Skeletal muscle satellite cell (primary cell): ENCODE data around the gene MGMT.

Experiments
- H3K27me3 ChIP-seq: 2 replicates; pipeline ENCODE4 v1.7.0; 2013; ENCODE audit warnings: low read length; ENCODE audit not compliant: control insufficient read depth, insufficient read depth
- H3K36me3 ChIP-seq: 2 replicates; pipeline ENCODE4 v1.7.0; 2013; ENCODE audit warnings: mild to moderate bottlenecking, control low read depth, low read length; ENCODE audit not compliant: insufficient read depth
- H3K4me1 ChIP-seq: 2 replicates; pipeline ENCODE4 v1.7.0; 2013; ENCODE audit warnings: low read length; ENCODE audit not compliant: control insufficient read depth, insufficient read depth
- H3K4me2 ChIP-seq: 2 replicates; pipeline ENCODE4 v1.7.0; 2013; ENCODE audit warnings: mild to moderate bottlenecking, low read length
- H3K4me3 ChIP-seq: 2 replicates; pipeline ENCODE4 v1.7.0; 2013; ENCODE audit warnings: low read length
- H3K9ac ChIP-seq: 2 replicates; pipeline ENCODE4 v1.7.0; 2013; ENCODE audit warnings: mild to moderate bottlenecking, low read depth, low read length, moderate library complexity
- H3K9me3 ChIP-seq: replicated peaks from 2 replicates; pipeline ENCODE4 v1.7.0; 2013; ENCODE audit warnings: mild to moderate bottlenecking, control low read depth, low read length

The MGMT gene

GRCh38 chr10:129637846-129638245 lies 170.8 kb downstream of the MGMT start:
- Histone ChIP-seq H3K4me2 (no peak overlapping the region), H3K4me3 (no peak overlapping the region), H3K36me3 (no peaks in the 10 kb centered on the region), H3K27me3 (no peaks in the 10 kb centered on the region), H3K9ac (no peak overlapping the region), H3K9me3 (peaks cover 4% of the 10 kb centered on the region), H3K4me1 (no peaks in the 10 kb centered on the region)

- H3K36me3 ChIP-seq, result no peaks in the 10 kb centered on the region
- no peaks in the 10 kb centered on the region for H3K4me1 ChIP-seq
- H3K4me3 ChIP-seq, result no peak overlapping the region
- H3K9ac ChIP-seq, result no peak overlapping the region
- H3K9me3 ChIP-seq, result no peaks in the 10 kb centered on the region
- H3K4me2 ChIP-seq, result no peak overlapping the region
- H3K27me3 ChIP-seq, result no peaks in the 10 kb centered on the region
Observed at GRCh38 chr10:129641351-129641750, 174.3 kb downstream of the MGMT start.

GRCh38 chr10:129641982-129642381 lies 174.9 kb downstream of the MGMT start:
- Histone ChIP-seq H3K27me3 (no peaks in the 10 kb centered on the region), H3K36me3 (no peaks in the 10 kb centered on the region), H3K9me3 (no peaks in the 10 kb centered on the region), H3K4me3 (no peak overlapping the region), H3K9ac (no peak overlapping the region), H3K4me1 (no peaks in the 10 kb centered on the region), H3K4me2 (no peak overlapping the region)

DNA sequence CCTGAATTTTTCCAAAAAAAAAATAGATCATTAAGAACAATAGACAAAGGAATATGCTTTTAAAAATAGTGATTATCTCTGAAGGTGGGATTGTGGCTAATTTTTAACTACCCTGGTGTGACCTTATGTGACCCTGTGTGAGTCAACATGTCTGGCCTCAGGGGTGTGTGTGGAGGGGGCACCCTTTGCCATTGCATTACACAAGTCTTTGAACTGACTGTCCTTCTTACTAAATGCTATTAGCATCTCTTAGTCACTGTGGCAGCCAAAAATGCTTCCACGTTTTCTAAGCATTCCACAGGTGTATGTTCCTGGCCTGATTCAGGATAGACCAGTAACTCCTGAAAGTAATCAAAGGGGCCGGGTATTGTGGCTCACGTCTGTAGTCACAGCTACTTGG lies 175.4 kb downstream of the MGMT start:
- Histone ChIP-seq H3K27me3 (no peaks in the 10 kb centered on the region), H3K4me3 (no peak overlapping the region), H3K4me2 (no peak overlapping the region), H3K9ac (no peak overlapping the region), H3K4me1 (no peaks in the 10 kb centered on the region), H3K36me3 (no peaks in the 10 kb centered on the region), H3K9me3 (no peaks in the 10 kb centered on the region)

DNA sequence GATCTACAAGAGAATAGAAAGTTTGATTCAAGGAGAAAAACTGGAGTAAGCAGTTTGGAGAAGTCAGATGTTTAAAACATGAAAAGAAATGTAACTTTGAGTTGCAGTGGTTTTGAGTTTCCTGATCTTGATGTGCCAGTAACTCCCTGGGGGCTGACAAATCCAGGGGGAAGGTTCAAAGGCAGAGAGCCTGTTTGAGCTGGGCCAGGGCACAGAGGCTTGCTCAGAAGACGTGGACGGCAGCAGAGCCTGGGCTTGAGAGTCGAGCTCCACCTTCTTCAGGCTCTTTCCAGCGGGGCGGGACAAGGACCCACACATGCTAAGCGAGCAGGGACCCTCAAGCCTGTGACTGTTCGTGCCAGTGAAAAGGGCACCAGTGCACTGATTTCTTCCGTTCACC lies 176.2 kb downstream of the MGMT start:
- no peaks in the 10 kb centered on the region for H3K36me3 ChIP-seq
- H3K9ac ChIP-seq, result no peak overlapping the region
- H3K4me2 ChIP-seq, result no peak overlapping the region
- H3K27me3 ChIP-seq, result no peaks in the 10 kb centered on the region
- H3K4me3 ChIP-seq, result no peak overlapping the region
- no peaks in the 10 kb centered on the region for H3K9me3 ChIP-seq
- no peaks in the 10 kb centered on the region for H3K4me1 ChIP-seq

- no peaks in the 10 kb centered on the region for H3K27me3 ChIP-seq
- H3K36me3 ChIP-seq, result no peaks in the 10 kb centered on the region
- H3K4me2 ChIP-seq, result no peak overlapping the region
- H3K9me3 ChIP-seq, result no peaks in the 10 kb centered on the region
- no peak overlapping the region for H3K9ac ChIP-seq
- no peak overlapping the region for H3K4me3 ChIP-seq
- H3K4me1 ChIP-seq, result no peaks in the 10 kb centered on the region
Observed at GRCh38 chr10:129645487-129645886, 178.4 kb downstream of the MGMT start.

DNA sequence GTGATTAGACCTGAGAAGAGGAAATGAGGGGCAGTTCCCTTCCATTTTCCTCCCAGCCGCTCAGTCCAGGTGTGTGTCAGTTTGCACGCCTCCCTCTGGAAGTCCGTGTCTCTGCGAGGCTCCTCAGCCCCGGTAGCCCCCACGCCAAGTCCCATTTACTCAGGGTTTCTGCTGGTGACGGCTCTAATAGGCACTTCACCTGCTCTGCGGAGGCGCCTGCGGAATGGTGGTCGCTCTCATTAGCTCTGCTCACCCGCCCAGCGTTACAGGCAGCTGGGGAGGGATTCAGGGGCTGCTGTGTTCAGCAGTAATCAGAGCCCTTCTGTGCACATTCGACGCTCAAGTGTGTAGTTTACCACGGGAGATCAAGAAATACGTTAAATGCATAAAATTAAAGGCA lies 179.9 kb downstream of the MGMT start:
- H3K4me3 ChIP-seq, result no peak overlapping the region
- H3K36me3 ChIP-seq, result no peaks in the 10 kb centered on the region
- H3K4me2 ChIP-seq, result no peak overlapping the region
- H3K4me1 ChIP-seq, result no peaks in the 10 kb centered on the region
- H3K9ac ChIP-seq, result no peak overlapping the region
- no peaks in the 10 kb centered on the region for H3K27me3 ChIP-seq
- H3K9me3 ChIP-seq, result no peaks in the 10 kb centered on the region

GRCh38 chr10:129647590-129647989 lies 180.5 kb downstream of the MGMT start:
- Histone ChIP-seq H3K4me3 (no peak overlapping the region), H3K36me3 (no peaks in the 10 kb centered on the region), H3K9me3 (no peaks in the 10 kb centered on the region), H3K4me2 (no peak overlapping the region), H3K9ac (no peak overlapping the region), H3K27me3 (no peaks in the 10 kb centered on the region), H3K4me1 (no peaks in the 10 kb centered on the region)

- no peak overlapping the region for H3K4me2 ChIP-seq
- no peaks in the 10 kb centered on the region for H3K9me3 ChIP-seq
- H3K36me3 ChIP-seq, result no peaks in the 10 kb centered on the region
- no peaks in the 10 kb centered on the region for H3K4me1 ChIP-seq
- H3K9ac ChIP-seq, result no peak overlapping the region
- H3K27me3 ChIP-seq, result no peaks in the 10 kb centered on the region
- H3K4me3 ChIP-seq, result no peak overlapping the region
Observed at GRCh38 chr10:129648856-129649255, 181.8 kb downstream of the MGMT start.

DNA sequence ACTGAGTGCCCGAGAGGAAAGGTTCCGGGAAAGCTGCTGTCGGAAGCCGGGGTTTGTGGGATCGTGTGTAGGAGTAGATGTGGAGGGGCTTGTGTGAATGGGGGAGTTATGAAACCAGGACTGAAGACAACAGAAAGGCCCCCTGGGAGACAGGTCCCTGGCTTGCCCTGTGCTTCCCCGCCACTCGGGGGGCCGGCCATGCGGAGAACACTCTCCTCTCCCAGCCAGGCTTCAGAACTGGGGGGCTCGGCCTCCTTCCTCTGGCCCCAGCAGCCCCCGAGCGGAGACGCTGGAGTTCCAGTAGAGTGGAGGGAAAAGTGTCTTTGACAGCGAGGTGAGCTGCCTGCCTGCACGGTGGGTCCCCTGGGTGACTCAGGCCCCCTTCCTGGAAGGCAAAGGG lies 185.0 kb downstream of the MGMT start:
- Histone ChIP-seq H3K9me3 (no peaks in the 10 kb centered on the region), H3K4me2 (no peak overlapping the region), H3K27me3 (no peaks in the 10 kb centered on the region), H3K9ac (no peak overlapping the region), H3K36me3 (no peaks in the 10 kb centered on the region), H3K4me3 (no peak overlapping the region), H3K4me1 (no peaks in the 10 kb centered on the region)

- no peak overlapping the region for H3K4me3 ChIP-seq
- H3K27me3 ChIP-seq, result no peaks in the 10 kb centered on the region
- no peak overlapping the region for H3K9ac ChIP-seq
Observed at GRCh38 chr10:129652521-129653201, 185.6 kb downstream of the MGMT start.

DNA sequence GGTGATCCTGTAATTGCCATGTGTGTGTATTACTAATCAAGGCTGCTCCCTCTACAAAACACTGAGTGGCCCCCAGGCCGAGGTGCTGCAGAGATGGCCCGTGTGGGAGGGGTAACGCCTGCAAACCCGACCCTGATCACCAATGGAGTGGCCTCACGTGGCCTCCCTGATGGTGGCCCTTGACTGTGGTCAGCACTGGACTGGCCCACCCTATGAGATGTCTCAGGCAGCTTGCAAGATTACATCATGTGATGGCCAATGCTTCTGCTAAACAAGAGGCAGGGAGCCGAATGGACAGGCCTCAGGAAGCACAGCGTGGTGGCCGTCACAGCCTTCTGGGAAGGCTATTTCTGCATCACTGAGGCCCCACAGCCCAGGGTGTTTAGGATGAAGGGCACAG lies 186.4 kb downstream of the MGMT start:
- Histone ChIP-seq H3K4me2 (no peak overlapping the region), H3K9ac (no peak overlapping the region), H3K36me3 (no peaks in the 10 kb centered on the region), H3K9me3 (no peaks in the 10 kb centered on the region), H3K4me1 (no peaks in the 10 kb centered on the region), H3K4me3 (no peak overlapping the region), H3K27me3 (no peaks in the 10 kb centered on the region)

More at GRCh38 chr10:129652521-129653201, 185.6 kb downstream of the MGMT start:
- no peak overlapping the region for H3K4me2 ChIP-seq
- no peaks in the 10 kb centered on the region for H3K36me3 ChIP-seq
- no peaks in the 10 kb centered on the region for H3K4me1 ChIP-seq
- no peaks in the 10 kb centered on the region for H3K9me3 ChIP-seq
